ENCODE results near the gene DOLPP1. TPM values are rescaled to one million over a fixed set of nuclear protein-coding genes. Genes with fewer than 3 reads are reported as not detected.

Gene DOLPP1
- total and polyA plus RNA-seq, 2 of the 8 experiments (the other 6 are each of a cell fraction or from before 2014, with no cell fraction given): 36.0 to 45.3 TPM

- no peak for TF ChIP-seq GABPA (IDR thresholded peaks at IDR 0.05; ENCODE audit: borderline replicate concordance, insufficient read depth, low read length)
- TF ChIP-seq ASH2L (IDR thresholded peaks at IDR 0.05; ENCODE audit: low read length): no peak
- TF ChIP-seq CREB1 (IDR thresholded peaks at IDR 0.05): no peak
- no peak for TF ChIP-seq SIN3A (conservative IDR thresholded peaks at IDR 0.05 in 1 of 2, IDR thresholded peaks at IDR 0.05 in 1 of 2; ENCODE audit: low read depth in 1 of 2, low read length in 2 of 2)
- TF ChIP-seq, protein P1, sequence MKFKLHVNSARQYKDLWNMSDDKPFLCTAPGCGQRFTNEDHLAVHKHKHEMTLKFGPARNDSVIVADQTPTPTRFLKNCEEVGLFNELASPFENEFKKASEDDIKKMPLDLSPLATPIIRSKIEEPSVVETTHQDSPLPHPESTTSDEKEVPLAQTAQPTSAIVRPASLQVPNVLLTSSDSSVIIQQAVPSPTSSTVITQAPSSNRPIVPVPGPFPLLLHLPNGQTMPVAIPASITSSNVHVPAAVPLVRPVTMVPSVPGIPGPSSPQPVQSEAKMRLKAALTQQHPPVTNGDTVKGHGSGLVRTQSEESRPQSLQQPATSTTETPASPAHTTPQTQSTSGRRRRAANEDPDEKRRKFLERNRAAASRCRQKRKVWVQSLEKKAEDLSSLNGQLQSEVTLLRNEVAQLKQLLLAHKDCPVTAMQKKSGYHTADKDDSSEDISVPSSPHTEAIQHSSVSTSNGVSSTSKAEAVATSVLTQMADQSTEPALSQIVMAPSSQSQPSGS (IDR thresholded peaks at IDR 0.05; ENCODE audit: low read length): no peak
- TF ChIP-seq PHF8 (conservative IDR thresholded peaks at IDR 0.05; ENCODE audit: low read depth, low read length): no peak
Observed at GRCh38 chr9:129136446-129137035, 55.6 kb downstream of the DOLPP1 start (continued).

All from H1 (cell line).